Activated CD8-positive, alpha-beta memory T cell treated with anti-CD3 and anti-CD28 coated beads, Interleukin-2, amount 50 U/mL, for 48 hours (primary cell): ENCODE measurements around the gene CYBRD1.
"Not testable (repeated sequence)": the region's sequence is repeated elsewhere in the genome, so short reads cannot be mapped to it uniquely, and the experiment has no call there.

Source experiments
- DNase-seq: peaks from one replicate; pipeline ENCODE4 v3.0.0-alpha.2; 2020

CYBRD1 gene

DNA sequence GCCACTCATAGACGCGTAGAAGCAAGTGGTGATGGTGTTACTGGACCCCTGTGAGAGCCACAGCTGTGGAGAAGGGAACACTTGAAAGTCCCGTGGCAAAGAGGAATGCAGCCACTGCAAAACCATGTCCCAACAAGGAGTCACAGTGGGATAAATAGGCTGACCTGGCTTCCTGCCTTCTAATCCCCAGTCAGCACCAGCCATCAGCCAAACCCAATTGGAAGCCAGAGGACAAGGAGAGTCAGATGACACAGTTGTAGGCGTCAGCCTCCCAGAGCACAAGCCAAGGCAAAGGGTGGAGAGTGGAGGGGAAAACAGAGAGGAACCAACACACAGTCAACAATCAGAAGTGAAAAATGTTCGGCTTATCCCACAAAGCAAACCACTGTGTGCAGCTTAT, 5.5 kb upstream of the CYBRD1 start:
- no peak for DNase-seq

- no peak for DNase-seq
Observed at GRCh38 chr2:171520471-171520870, 1.8 kb upstream of the CYBRD1 start.

- DNase-seq: no peak
Observed at GRCh38 chr2:171521361-171522051, 768 bp upstream of the CYBRD1 start.

DNA sequence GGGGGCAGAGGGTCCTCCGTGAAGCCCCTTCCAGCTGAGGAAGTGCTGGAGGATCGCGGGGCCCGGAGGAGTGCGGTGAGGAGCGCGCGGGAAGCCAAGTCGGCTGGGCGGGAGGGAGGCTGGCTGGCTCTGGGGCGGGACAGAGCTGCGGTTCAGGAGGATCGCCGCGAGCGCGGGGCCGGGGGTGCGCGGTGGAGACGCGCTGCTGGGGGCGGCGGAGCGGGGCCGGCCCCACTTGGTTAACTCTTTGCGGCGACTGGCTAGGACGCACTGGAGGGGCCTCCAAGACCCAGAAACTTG, 464 bp downstream of the CYBRD1 start:
- peak; percentile 62 for DNase-seq

- DNase-seq: peak; percentile 65
Observed at GRCh38 chr2:171523088-171524017, 1.1 kb downstream of the CYBRD1 start.

DNA sequence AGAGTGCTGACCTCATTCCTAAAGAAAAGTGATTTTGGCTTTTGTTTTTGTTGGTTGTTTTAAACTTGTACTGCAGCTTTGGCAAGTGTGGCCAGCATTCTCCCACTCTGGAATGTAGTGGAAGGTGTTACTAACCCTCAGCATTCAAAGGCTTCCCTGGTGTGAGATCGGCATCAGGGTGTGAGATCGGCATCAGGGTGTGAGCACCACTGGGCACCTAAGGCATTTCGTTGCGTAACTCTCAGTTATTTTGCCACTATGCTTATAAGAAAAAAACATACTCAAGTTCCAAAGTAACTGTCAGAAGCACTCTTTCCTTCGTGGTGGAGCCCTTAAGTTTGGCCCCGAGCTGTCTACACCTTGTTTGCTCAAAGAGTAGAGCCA, 1.7 kb downstream of the CYBRD1 start:
- DNase-seq: no peak

- DNase-seq: no peak
Observed at GRCh38 chr2:171529914-171530313, 7.6 kb downstream of the CYBRD1 start.

DNA sequence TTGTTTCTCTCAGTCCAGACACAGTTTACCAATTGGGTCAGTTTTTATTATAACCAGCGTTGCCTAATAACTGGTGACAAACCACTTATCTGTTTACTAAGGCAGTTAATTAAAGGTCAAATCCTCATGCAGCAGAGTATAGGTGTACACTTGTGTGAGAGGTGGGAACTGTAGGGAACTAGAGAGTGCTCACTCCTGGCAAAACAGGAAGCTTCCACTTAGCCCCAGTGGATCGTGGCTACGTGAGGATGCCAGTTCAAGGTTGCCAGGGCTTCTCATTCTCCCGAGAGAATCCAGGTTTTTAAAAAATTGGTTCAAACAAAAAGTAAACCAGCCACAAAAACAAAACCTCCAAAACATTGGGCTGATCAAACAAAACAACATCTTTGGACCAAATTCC, 8.1 kb downstream of the CYBRD1 start:
- DNase-seq: no peak

GRCh38 chr2:171530859-171531258, 8.6 kb downstream of the CYBRD1 start:
- not testable (repeated sequence) for DNase-seq

DNA sequence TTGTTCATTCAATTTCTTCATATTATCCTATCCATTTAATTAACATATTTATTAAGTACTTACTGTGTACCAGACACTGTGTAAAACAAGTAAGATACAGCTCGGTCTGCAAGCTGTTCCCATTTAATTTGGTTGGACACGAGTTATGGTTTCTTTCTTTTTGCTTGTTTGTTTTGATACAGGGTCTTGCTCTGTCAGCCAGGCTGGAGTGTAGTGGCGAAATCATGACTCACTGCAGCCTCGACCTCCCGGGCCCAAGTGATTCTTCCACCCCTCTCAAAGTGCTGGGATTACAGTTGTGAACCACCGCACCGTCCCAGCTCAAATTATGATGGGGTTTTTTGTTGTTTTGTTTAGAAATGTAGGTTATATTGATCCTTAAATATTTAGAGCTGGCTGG, 9.0 kb downstream of the CYBRD1 start:
- DNase-seq: no peak

GRCh38 chr2:171531836-171532450, 9.7 kb downstream of the CYBRD1 start:
- no peak for DNase-seq

GRCh38 chr2:171533331-171533730, 11.1 kb downstream of the CYBRD1 start:
- DNase-seq: no peak

GRCh38 chr2:171535528-171535927, 13.3 kb downstream of the CYBRD1 start:
- DNase-seq: not testable (repeated sequence)

DNA sequence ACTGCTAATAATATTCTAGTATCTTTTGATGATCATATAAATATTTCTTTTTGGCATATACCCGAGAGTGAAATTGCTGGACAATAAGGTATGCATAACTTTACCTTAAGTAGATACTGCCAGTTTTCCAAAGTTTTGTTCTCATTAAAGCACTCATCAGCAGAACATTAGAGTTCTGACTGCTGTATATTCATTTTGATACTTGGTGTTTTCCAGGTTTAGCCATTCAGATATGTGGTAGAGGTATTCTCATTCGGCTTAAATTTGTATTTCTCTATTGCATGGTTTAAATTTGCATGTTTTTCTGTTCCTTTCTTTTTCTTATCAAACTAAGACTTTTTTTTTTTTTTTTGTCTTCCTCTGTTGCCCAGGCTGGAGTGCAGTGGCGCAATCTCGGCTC, 18.2 kb downstream of the CYBRD1 start:
- no peak for DNase-seq

DNA sequence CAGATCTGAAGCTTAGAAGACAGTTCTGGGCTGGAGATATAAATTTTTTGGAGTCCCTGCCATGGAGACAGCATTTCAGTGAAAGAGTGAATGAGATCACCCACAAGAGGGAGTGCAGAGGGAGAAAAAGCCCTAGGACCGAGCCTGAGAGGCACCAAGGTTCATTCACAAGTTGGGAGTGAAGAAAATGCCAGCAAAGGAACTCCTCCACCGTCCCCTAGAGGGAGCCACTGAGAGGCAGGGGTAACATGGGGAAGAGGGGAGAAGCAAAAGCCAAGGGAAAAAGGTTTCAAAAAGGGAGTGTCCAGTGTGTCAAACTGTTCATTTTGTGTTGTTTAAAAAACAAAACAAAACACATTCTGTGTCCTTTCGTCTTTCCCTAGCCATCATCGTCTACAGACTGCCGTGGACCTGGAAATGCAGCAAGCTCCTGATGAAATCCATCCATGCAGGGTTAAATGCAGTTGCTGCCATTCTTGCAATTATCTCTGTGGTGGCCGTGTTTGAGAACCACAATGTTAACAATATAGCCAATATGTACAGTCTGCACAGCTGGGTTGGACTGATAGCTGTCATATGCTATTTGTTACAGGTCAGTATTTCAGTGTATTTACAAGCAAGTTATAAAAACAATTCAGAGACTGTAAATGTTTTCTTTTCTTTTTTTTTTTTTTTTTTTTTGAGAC, 19.1 kb downstream of the CYBRD1 start:
- no peak for DNase-seq

- no peak for DNase-seq
Observed at GRCh38 chr2:171545086-171545485, 22.8 kb downstream of the CYBRD1 start.

DNA sequence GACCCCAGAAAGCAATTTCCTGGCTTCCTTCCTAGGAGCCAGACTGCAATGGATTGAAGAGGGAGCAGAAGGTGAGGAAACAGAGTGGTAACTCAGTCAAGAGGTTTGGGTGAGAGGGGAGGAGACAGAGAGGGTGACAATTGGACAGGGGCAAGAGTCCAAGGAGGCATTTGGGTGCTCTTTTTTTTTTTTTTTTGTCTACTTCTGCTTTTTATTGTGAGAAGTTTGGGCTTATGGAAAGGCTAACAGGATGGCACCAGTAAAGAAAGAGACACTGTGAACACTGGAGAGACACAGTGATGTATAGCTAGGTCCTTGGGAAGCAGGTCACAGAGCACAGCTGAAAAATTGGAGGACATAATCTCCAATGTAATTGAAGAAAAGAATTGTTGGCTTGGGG, 25.0 kb downstream of the CYBRD1 start:
- no peak for DNase-seq

DNA sequence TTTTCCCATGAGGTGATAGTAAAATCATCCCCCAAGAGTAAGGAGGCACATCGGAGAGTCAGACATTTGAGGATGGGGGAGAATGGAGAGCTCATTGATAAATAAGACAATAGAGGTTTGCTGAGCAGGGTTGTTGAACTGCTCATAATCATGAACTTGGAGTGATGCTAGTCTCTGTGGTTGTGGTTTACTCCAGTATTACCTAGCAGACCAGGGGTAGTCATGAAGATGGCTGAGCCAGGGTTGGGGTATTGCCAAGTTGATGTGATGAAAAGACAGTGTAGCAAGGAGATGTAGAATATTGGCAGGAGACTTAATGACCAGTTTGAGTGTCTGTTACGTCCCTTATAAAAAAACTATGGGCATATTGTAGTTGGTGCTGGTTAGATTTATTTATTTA, 25.4 kb downstream of the CYBRD1 start:
- no peak for DNase-seq

GRCh38 chr2:171550613-171551012, 28.3 kb downstream of the CYBRD1 start:
- DNase-seq: no peak

GRCh38 chr2:171551836-171552235, 29.6 kb downstream of the CYBRD1 start:
- no peak for DNase-seq

DNA sequence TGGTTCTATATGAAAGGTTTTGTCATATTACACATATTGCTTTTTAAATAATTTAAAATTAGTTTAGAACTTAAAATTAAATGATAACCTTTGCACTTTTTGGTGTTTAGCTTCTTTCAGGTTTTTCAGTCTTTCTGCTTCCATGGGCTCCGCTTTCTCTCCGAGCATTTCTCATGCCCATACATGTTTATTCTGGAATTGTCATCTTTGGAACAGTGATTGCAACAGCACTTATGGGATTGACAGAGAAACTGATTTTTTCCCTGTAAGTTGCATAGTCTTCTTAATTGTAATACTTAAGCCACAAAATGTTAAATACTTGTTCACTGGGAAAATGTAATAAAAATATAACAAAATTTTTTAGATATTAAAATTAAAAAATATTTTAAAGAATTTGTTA, 31.0 kb downstream of the CYBRD1 start:
- no peak for DNase-seq

GRCh38 chr2:171553858-171554257, 31.6 kb downstream of the CYBRD1 start:
- DNase-seq: no peak

DNA sequence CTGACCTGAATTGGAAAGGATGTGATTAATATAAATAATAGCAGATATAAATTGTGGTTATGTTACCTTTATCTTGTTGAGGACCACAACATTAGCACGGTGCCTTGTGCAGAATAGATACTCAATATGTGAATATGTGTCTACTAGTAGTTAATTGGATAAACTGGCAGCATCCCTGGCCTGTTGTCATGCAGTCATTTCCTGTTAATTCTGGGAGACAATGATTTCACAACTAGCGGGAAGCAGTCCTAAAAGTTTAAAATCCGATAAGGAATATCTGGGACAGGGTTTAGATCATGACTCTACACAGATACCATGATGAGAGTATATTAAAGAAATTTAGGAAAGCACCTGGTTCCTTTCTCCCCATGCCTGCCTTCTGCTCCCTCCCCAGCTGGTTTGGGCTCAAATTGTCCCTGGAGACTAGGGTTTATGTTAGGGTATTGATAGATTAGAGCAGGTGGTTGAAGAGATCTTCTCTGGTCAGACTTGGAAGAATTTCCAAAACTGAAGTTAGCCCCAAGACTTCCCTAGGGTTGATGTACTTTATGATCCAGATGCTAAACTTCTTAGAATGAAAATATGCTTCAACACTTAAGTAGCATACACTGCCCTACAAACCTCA, 32.8 kb downstream of the CYBRD1 start:
- no peak for DNase-seq
